ENCODE measurements around the gene MYOC. TPM values are rescaled to one million over a fixed set of nuclear protein-coding genes. Genes with fewer than 3 reads are reported as not detected.

MYOC gene
- total RNA-seq, 4 donors from 2014 or later, result 87.6 to 179 (median 125) TPM

DNA sequence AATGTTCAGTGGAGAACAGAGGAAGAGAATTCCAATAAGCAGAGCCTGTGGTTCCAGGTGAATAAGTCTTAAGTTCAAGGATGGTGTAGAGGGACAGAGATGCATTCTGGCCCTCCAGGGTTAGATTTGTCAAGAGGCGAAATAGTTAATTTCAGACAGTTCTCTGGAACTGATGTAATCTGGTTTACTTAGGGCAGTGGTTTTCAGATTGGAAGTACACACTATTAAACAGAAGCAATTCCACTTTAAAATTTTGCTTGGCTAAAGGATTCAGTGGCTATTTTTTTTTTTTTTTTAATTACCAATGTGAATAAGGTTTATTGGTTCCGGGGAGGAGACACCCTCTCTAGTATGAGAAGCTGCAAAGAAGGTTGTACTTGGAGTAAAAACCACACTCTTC, 55.8 kb downstream of the MYOC start:
- intact Hi-C loops (cut with DNase I), result no loop called here
- DNase-seq (ENCODE audit: extremely low spot score), result no peak
- 93% methylated on average over 2 of the region's 2 CpGs for WGBS
- TF ChIP-seq EP300 (IDR thresholded peaks at IDR 0.05), result no peak
- no peak for TF ChIP-seq POLR2A (IDR thresholded peaks at IDR 0.05; ENCODE audit: low read depth)
- TF ChIP-seq CTCF (IDR thresholded peaks at IDR 0.05), result no peak
- TF ChIP-seq POLR2AphosphoS5 (IDR thresholded peaks at IDR 0.05), result no peak
- Histone ChIP-seq H3K9me3 (no peaks in the 10 kb centered on the region), H3K4me1 (peaks cover 0 to 6% (median 0%) of the 10 kb centered on the region in 4 donors), H3K4me3 (no peak overlapping the region), H3K27ac (replicated peaks in 1 of 4) (no peak overlapping the region), H3K27me3 (no peaks in the 10 kb centered on the region), H3K36me3 (peaks cover 15 to 32% (median 28%) of the 10 kb centered on the region in 4 donors)

DNA sequence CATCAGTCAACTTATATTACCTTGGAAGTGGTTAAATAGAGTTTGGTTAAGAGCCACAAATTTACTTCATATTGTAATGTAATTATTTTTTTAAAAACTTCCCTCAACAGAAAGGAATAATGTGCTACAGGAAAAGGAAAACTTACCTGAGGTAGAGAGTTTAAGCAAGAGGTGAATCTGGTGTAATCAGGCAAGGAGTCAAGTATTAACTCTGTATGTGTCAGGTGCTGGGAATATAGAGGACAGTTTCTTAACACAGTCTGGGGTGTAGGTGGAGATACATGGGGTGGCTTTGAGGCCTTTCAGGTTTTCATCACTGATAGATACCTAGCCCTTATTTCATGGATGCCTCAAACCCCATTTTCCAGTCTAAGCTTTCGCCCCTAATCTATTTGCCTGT, 56.4 kb downstream of the MYOC start:
- Histone ChIP-seq H3K27me3 (no peaks in the 10 kb centered on the region), H3K36me3 (peaks cover 20 to 38% (median 34%) of the 10 kb centered on the region in 4 donors), H3K4me1 (peaks cover 0 to 6% (median 0%) of the 10 kb centered on the region in 4 donors), H3K4me3 (no peak overlapping the region), H3K9me3 (no peaks in the 10 kb centered on the region), H3K27ac (replicated peaks in 1 of 4) (no peak overlapping the region)
- TF ChIP-seq POLR2A (IDR thresholded peaks at IDR 0.05; ENCODE audit: low read depth) (no peak), POLR2AphosphoS5 (IDR thresholded peaks at IDR 0.05) (no peak), EP300 (IDR thresholded peaks at IDR 0.05) (no peak), CTCF (IDR thresholded peaks at IDR 0.05) (no peak)
- intact Hi-C loops (cut with DNase I), result no loop called here
- DNase-seq (ENCODE audit: extremely low spot score), result no peak
- WGBS, result 100% methylated on average over 1 of the region's 1 CpG

DNA sequence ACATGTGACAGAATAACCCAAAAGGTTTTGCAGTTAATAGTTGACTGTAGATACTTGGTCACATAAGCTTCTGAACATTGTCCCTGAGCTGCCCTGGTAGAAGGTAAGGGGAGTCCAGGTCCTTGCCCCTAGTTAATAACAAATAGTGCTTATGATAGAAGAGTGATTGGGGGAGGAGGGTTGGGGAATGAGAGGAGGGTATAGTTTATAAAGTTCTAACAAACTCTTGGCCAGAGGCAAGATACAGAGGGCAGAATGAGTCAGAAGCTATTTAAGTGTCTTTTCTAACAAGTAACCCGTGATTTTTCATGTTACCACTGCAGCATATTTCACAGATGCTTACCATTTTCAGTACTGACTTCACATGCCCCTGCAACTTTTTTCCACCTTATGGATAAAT, 57.2 kb downstream of the MYOC start:
- H3K36me3 ChIP-seq, result peaks cover 20 to 46% (median 40%) of the 10 kb centered on the region in 4 donors
- DNase-seq (ENCODE audit: extremely low spot score), result no peak
- no peaks in the 10 kb centered on the region for H3K27me3 ChIP-seq
- TF ChIP-seq POLR2AphosphoS5 (IDR thresholded peaks at IDR 0.05), result no peak
- TF ChIP-seq CTCF (IDR thresholded peaks at IDR 0.05), result no peak
- no peak for TF ChIP-seq POLR2A (IDR thresholded peaks at IDR 0.05; ENCODE audit: low read depth)
- no peak for TF ChIP-seq EP300 (IDR thresholded peaks at IDR 0.05)
- 44% methylated on average over 1 of the region's 1 CpG for WGBS
- H3K27ac ChIP-seq (replicated peaks in 1 of 4), result peak overlapping the region in 1 of 4 donors; percentile 16
- peaks cover 0 to 10% (median 0%) of the 10 kb centered on the region in 4 donors for H3K4me1 ChIP-seq
- intact Hi-C loops (cut with DNase I), result no loop called here
- H3K9me3 ChIP-seq, result no peaks in the 10 kb centered on the region
- no peak overlapping the region for H3K4me3 ChIP-seq

DNA sequence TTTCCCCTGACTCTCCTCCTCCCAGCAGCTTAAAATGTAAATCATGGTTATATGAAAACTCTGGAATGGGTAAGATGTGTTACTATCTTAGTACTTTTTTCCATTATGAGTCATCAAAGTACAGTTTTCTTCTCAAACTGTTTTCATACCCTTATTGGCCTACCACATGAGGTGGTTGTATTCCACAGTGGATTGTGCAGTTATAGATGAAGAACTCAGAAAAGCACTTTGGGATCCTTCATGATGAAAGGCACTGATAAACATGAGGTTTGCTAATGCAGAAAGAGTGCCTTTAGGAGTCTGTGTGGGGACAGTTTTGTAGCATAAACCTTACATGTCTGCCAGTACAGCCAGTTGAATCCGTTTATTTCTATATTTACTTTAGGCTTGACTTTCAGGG, 62.5 kb downstream of the MYOC start:
- H3K36me3 ChIP-seq, result peaks cover 37 to 96% (median 85%) of the 10 kb centered on the region in 4 donors
- no peak for TF ChIP-seq POLR2A (IDR thresholded peaks at IDR 0.05; ENCODE audit: low read depth)
- no peak for TF ChIP-seq POLR2AphosphoS5 (IDR thresholded peaks at IDR 0.05)
- TF ChIP-seq EP300 (IDR thresholded peaks at IDR 0.05), result no peak
- no peak for TF ChIP-seq CTCF (IDR thresholded peaks at IDR 0.05)
- peak overlapping the region in 1 of 4 donors; percentile 14 for H3K27ac ChIP-seq (replicated peaks in 1 of 4)
- intact Hi-C loops (cut with DNase I), result no loop called here
- WGBS, result 42% methylated on average over 1 of the region's 1 CpG
- peaks cover 0 to 14% (median 2%) of the 10 kb centered on the region in 4 donors for H3K4me1 ChIP-seq
- no peaks in the 10 kb centered on the region for H3K9me3 ChIP-seq
- H3K27me3 ChIP-seq, result no peaks in the 10 kb centered on the region
- no peak overlapping the region for H3K4me3 ChIP-seq
- DNase-seq (ENCODE audit: extremely low spot score), result no peak

- H3K4me1 ChIP-seq, result peaks cover 0 to 14% (median 2%) of the 10 kb centered on the region in 4 donors
- no peaks in the 10 kb centered on the region for H3K9me3 ChIP-seq
- peaks cover 52 to 100% (median 86%) of the 10 kb centered on the region in 4 donors for H3K36me3 ChIP-seq
- TF ChIP-seq CTCF (IDR thresholded peaks at IDR 0.05) (no peak), POLR2AphosphoS5 (IDR thresholded peaks at IDR 0.05) (no peak), EP300 (IDR thresholded peaks at IDR 0.05) (no peak), POLR2A (IDR thresholded peaks at IDR 0.05; ENCODE audit: low read depth) (no peak)
- WGBS, result 87% methylated on average over 2 of the region's 2 CpGs
- no peak for DNase-seq (ENCODE audit: extremely low spot score)
- no peak overlapping the region for H3K27ac ChIP-seq (replicated peaks in 1 of 4)
- intact Hi-C loops (cut with DNase I), result no loop called here
- H3K4me3 ChIP-seq, result no peak overlapping the region
- no peaks in the 10 kb centered on the region for H3K27me3 ChIP-seq
Measured at GRCh38 chr1:171588230-171588629, 64.3 kb downstream of the MYOC start.

Measured in esophagus muscularis mucosa (tissue), 4 donors.